ENCODE results near the gene PTCD2.

- no peak for TF ChIP-seq USF2 (IDR thresholded peaks at IDR 0.05; ENCODE audit: low read length)
- no peak for TF ChIP-seq CTCF (IDR thresholded peaks at IDR 0.05; ENCODE audit: control extremely low read depth in 1 of 3, insufficient read depth in 1 of 3, low read depth in 1 of 3, low read length in 3 of 3)
- TF ChIP-seq EZH2 (IDR thresholded peaks at IDR 0.05; ENCODE audit: low read depth, low read length, severe bottlenecking), result no peak
- TF ChIP-seq CREB1 (IDR thresholded peaks at IDR 0.05), result no peak
- TF ChIP-seq ATF2 (IDR thresholded peaks at IDR 0.05; ENCODE audit: low read length), result no peak
- TF ChIP-seq GABPA (IDR thresholded peaks at IDR 0.05; ENCODE audit: borderline replicate concordance, insufficient read depth, low read length), result no peak
- TF ChIP-seq POLR2A (IDR thresholded peaks at IDR 0.05; ENCODE audit: control extremely low read depth in 1 of 2, low read depth in 2 of 2, low read length in 2 of 2), result no peak
- no peak for TF ChIP-seq MAX (IDR thresholded peaks at IDR 0.05)
- no peak for TF ChIP-seq POLR2AphosphoS5 (IDR thresholded peaks at IDR 0.05; ENCODE audit: low read depth, low read length)
Observed at GRCh38 chr5:72352616-72353015, 32.4 kb downstream of the PTCD2 start.

Measured in H1 (cell line).